Osteocyte (in vitro differentiated cells): ENCODE results near the gene CDH13. TPM values are rescaled to one million over a fixed set of nuclear protein-coding genes. Genes with fewer than 3 reads are reported as not detected.

ENCODE experiments used
- DNase-seq: peaks from one replicate; pipeline ENCODE4 v3.0.0; 2021; ENCODE audit warnings: mixed read lengths; ENCODE audit not compliant: unreplicated experiment; ENCODE audit errors: extremely low spot score
- H3K27ac Mint-ChIP-seq: one replicate; pipeline ENCODE4 v1.8.0; 2021; ENCODE audit warnings: mild to moderate bottlenecking, mixed read lengths; ENCODE audit not compliant: unreplicated experiment
- H3K27me3 Mint-ChIP-seq: one replicate; pipeline ENCODE4 v1.8.0; 2021; ENCODE audit warnings: mixed read lengths; ENCODE audit not compliant: unreplicated experiment
- H3K36me3 Mint-ChIP-seq: one replicate; pipeline ENCODE4 v1.8.0; 2021; ENCODE audit warnings: mixed read lengths; ENCODE audit not compliant: unreplicated experiment
- H3K4me1 Mint-ChIP-seq: one replicate; pipeline ENCODE4 v1.8.0; 2021; ENCODE audit warnings: mixed read lengths; ENCODE audit not compliant: unreplicated experiment
- H3K4me3 Mint-ChIP-seq: one replicate; pipeline ENCODE4 v1.8.0; 2021; ENCODE audit warnings: mild to moderate bottlenecking, moderate library complexity, mixed read lengths; ENCODE audit not compliant: unreplicated experiment
- H3K9me3 Mint-ChIP-seq: one replicate; pipeline ENCODE4 v1.8.0; 2021; ENCODE audit warnings: mixed read lengths; ENCODE audit not compliant: unreplicated experiment
- total RNA-seq: library from RNA; stranded (reverse); gene quantifications from 2 replicates; pipeline ENCODE4 v1.2.1, GENCODE V29; 2021
- TF ChIP-seq, protein P1 (sequence below): fragments of 200-600 bp; sonication (generic); IDR thresholded peaks from 2 replicates; pipeline ENCODE4 v1.5.0; 2021; ENCODE audit warnings: antibody characterized with exemption, mild to moderate bottlenecking, moderate library complexity

CDH13 gene
- total RNA-seq, 1 donor from 2014 or later, result 27.0 TPM

DNA sequence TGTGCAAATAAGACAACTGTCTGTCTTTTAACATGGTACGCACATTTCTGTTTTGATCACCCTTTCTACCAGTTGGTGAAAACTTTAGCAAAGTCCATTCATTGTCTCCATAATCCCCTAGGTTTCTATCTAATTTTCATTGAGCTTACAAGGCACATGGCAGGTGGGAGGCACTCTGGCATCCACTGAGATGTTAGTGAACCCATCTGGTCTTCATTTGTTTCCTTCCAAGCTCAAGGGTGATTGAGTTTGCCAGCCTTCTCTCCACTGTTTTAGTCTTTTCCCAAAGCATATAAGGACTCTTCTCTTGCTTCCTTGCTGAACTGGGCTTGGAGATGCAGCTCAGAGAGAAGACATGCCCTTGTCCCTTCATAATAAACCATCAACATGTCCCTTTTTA lies 179.1 kb downstream of the CDH13 start:
- Mint-ChIP-seq H3K4me1 (no peaks in the 10 kb centered on the region), H3K27ac (no peak overlapping the region), H3K36me3 (no peaks in the 10 kb centered on the region), H3K27me3 (no peaks in the 10 kb centered on the region), H3K4me3 (no peak overlapping the region), H3K9me3 (no peaks in the 10 kb centered on the region)
- no peak for DNase-seq
- TF ChIP-seq, protein P1, sequence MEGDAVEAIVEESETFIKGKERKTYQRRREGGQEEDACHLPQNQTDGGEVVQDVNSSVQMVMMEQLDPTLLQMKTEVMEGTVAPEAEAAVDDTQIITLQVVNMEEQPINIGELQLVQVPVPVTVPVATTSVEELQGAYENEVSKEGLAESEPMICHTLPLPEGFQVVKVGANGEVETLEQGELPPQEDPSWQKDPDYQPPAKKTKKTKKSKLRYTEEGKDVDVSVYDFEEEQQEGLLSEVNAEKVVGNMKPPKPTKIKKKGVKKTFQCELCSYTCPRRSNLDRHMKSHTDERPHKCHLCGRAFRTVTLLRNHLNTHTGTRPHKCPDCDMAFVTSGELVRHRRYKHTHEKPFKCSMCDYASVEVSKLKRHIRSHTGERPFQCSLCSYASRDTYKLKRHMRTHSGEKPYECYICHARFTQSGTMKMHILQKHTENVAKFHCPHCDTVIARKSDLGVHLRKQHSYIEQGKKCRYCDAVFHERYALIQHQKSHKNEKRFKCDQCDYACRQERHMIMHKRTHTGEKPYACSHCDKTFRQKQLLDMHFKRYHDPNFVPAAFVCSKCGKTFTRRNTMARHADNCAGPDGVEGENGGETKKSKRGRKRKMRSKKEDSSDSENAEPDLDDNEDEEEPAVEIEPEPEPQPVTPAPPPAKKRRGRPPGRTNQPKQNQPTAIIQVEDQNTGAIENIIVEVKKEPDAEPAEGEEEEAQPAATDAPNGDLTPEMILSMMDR, result no peak

DNA sequence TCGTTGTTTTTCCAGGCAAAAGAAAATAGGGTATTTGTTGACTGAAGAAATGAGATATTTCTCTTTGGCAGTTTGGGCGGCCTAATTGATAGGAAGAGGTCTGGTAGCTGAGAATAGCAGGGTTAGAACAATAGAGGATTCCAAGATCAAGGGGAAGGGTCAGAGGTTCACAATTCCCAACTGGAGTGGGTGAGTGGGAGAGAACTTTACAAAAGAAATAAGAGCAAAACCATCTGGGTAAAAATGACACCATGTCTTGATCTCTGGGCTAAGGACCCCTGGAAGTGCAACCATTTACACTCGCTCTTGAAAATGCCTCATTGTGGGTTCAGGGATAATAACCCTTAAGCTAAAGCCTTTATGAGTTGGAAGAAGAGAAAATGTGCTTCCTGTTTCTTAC lies 180.5 kb downstream of the CDH13 start:
- TF ChIP-seq, protein P1, result no peak
- Mint-ChIP-seq H3K9me3 (no peaks in the 10 kb centered on the region), H3K4me3 (no peak overlapping the region), H3K4me1 (no peaks in the 10 kb centered on the region), H3K27me3 (no peaks in the 10 kb centered on the region), H3K36me3 (no peaks in the 10 kb centered on the region), H3K27ac (no peak overlapping the region)
- DNase-seq, result no peak

DNA sequence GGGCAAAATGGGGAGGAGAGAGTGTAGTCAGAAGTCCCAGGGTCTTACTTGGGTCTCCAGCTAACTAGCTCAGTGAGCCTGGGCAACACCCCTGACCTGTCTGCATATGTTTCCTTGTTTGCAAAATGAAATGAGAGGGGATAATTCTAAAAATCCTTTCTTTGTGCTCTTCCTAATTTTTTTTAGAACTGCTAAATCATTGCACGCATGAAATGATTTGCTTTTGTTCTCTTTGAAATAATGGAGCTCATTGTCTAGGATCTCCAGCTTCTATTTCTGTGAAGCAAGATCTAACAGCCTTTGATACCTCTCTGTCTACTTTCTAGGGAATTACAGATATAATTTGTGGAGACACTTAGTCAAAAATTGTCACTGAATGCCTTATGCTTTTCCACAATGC lies 181.3 kb downstream of the CDH13 start:
- no peak for DNase-seq
- Mint-ChIP-seq H3K27me3 (no peaks in the 10 kb centered on the region), H3K4me1 (no peaks in the 10 kb centered on the region), H3K4me3 (no peak overlapping the region), H3K9me3 (no peaks in the 10 kb centered on the region), H3K27ac (no peak overlapping the region), H3K36me3 (no peaks in the 10 kb centered on the region)
- TF ChIP-seq, protein P1, result no peak

DNA sequence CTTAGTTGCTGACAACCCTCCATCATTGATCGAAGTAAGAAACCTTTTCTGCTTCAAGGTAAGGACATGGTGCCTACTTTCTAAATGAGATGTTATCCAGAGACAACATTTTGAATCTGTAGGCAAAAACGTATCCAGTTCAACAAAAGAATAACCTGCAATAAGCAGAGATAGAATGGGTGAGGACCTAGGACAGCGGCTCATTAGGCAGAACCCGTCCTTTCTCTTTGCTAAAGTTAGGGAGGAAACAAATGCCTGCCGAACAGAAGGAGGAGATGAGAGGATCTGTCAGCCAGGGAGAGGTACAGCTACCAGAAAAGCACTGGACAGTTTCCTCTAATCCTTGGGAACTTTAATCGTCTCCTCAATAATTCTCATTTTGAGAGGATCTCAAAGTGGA lies 183.3 kb downstream of the CDH13 start:
- no peaks in the 10 kb centered on the region for H3K4me1 Mint-ChIP-seq
- H3K27ac Mint-ChIP-seq, result no peak overlapping the region
- H3K36me3 Mint-ChIP-seq, result no peaks in the 10 kb centered on the region
- no peaks in the 10 kb centered on the region for H3K27me3 Mint-ChIP-seq
- TF ChIP-seq, protein P1, result no peak
- no peak for DNase-seq
- H3K9me3 Mint-ChIP-seq, result no peaks in the 10 kb centered on the region
- H3K4me3 Mint-ChIP-seq, result no peak overlapping the region

DNA sequence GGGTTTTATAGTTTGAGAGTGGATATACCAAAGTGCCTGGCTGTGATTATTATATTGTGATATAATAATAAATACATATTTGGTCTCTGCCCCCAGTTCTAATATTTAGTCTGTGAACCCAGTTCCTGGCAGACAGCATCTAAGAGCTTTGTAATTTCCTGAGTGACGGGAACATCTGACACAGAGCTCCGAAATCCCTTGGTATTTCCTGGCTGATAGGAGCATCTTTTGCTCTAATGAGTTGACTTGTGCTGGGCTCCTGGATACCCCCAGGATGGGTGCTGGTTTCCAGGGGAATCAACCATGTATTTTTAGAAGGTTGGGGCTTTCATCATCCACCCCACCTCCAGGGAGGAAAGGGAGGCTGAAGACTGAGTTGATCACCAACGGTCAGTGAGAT lies 187.3 kb downstream of the CDH13 start:
- Mint-ChIP-seq H3K27ac (no peak overlapping the region), H3K36me3 (no peaks in the 10 kb centered on the region), H3K4me1 (no peaks in the 10 kb centered on the region), H3K27me3 (no peaks in the 10 kb centered on the region), H3K4me3 (no peak overlapping the region), H3K9me3 (no peaks in the 10 kb centered on the region)
- DNase-seq, result no peak
- TF ChIP-seq, protein P1, result no peak
